Tibial nerve (tissue), 4 donors: ENCODE results near the gene RUFY3. TPM values are rescaled to one million over a fixed set of nuclear protein-coding genes. Genes with fewer than 3 reads are reported as not detected.
"Not testable (repeated sequence)": the region's sequence is repeated elsewhere in the genome, so short reads cannot be mapped to it uniquely, and the experiment has no call there.

Experiments
- DNase-seq, 2 donors: peaks; one replicate each; pipeline ENCODE4 v3.0.0-alpha.2; 2019; ENCODE audit warnings: low spot score in 2 of 2
- H3K27ac ChIP-seq, 4 donors: fragments of 200-600 bp; sonication (generic) in 3 of 4; one replicate each; pipeline ENCODE4 v1.5.1; 2017 to 2019; ENCODE audit warnings: mild to moderate bottlenecking in 1 of 4
- H3K27me3 ChIP-seq, 2 donors: fragments of 200-600 bp; sonication (generic) in 1 of 2; one replicate each; pipeline versions ENCODE4 v1.5.1 to v1.6.0; 2017 to 2019
- H3K36me3 ChIP-seq, 3 donors: fragments of 200-600 bp; sonication (generic); one replicate each; pipeline ENCODE4 v1.5.1; 2018 to 2019
- H3K4me1 ChIP-seq, 4 donors: fragments of 200-600 bp; sonication (generic) in 3 of 4; one replicate each; pipeline ENCODE4 v1.5.1; 2017 to 2019
- H3K4me3 ChIP-seq, 4 donors: fragments of 200-600 bp; sonication (generic) in 3 of 4; one replicate each; pipeline ENCODE4 v1.5.1; 2017 to 2019; ENCODE audit warnings: mild to moderate bottlenecking in 1 of 4, moderate library complexity in 1 of 4
- H3K9me3 ChIP-seq, 4 donors: fragments of 200-600 bp; sonication (generic) in 3 of 4; one replicate each; pipeline ENCODE4 v1.5.1; 2017 to 2019
- EP300 ChIP-seq, 2 donors: sonication (generic); formaldehyde crosslinking; IDR thresholded peaks; one replicate each; pipeline ENCODE4 v1.6.1; 2017; ENCODE audit warnings: antibody characterized with exemption in 2 of 2, mild to moderate bottlenecking in 1 of 2
- POLR2A ChIP-seq, 2 donors: fragments of 450-650 bp; IDR thresholded peaks; one replicate each; pipeline ENCODE4 v1.6.1; 2017; ENCODE audit warnings: antibody characterized with exemption in 2 of 2, mild to moderate bottlenecking in 2 of 2, moderate library complexity in 2 of 2
- WGBS, 2 donors: methylation state at CpG; one replicate each; pipeline ENCODE4 v1.1.5; 2018; 5-methylcytosine and 5-hydroxymethylcytosine counted together
- total RNA-seq, 4 donors: library from RNA; depleted of rRNA; stranded (reverse); fragments of >200 nt; gene quantifications; one replicate each; pipeline ENCODE4 v1.1.0, GENCODE V29; 2016
- TF ChIP-seq, protein P1 (sequence below), 5 experiments: fragments of 200-600 bp in 3 of 5; fragments of 450-650 bp in 2 of 5; sonication (generic) in 3 of 5; IDR thresholded peaks; one replicate each; pipeline ENCODE4 v1.5.1; 2016 to 2019; ENCODE audit warnings: antibody characterized with exemption in 5 of 5, mild to moderate bottlenecking in 3 of 5, moderate library complexity in 2 of 5

RUFY3 gene
- total RNA-seq, 4 donors from 2014 or later: 84.5 to 124 (median 88.8) TPM

DNA sequence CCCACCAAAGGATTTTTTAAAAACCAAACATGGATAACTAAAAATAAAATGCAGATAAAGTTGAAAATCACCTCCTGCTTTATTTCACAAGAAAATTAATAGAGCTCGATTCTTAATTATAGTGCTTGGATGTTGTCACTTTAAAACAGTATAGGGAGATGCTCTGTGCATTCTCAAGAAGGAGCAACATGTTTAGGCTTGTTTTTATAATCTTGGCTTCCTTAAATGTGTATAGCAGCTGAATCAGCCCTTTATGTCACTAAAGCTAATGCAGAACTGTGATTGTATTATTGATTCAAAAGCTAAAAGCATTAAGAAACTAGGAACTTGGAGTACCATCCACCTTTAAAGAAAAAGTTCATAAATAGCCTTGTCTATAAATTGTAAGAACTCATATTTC is 20.5 kb upstream of the RUFY3 start:
- 93 to 96% methylated on average over 1 of the region's 1 CpG for WGBS, 2 donors
- peaks cover 0 to 1% (median 0%) of the 10 kb centered on the region in 3 donors for H3K36me3 ChIP-seq
- no peak overlapping the region for H3K4me3 ChIP-seq
- DNase-seq: no peak
- no peak for TF ChIP-seq POLR2A (IDR thresholded peaks at IDR 0.05)
- TF ChIP-seq, protein P1, sequence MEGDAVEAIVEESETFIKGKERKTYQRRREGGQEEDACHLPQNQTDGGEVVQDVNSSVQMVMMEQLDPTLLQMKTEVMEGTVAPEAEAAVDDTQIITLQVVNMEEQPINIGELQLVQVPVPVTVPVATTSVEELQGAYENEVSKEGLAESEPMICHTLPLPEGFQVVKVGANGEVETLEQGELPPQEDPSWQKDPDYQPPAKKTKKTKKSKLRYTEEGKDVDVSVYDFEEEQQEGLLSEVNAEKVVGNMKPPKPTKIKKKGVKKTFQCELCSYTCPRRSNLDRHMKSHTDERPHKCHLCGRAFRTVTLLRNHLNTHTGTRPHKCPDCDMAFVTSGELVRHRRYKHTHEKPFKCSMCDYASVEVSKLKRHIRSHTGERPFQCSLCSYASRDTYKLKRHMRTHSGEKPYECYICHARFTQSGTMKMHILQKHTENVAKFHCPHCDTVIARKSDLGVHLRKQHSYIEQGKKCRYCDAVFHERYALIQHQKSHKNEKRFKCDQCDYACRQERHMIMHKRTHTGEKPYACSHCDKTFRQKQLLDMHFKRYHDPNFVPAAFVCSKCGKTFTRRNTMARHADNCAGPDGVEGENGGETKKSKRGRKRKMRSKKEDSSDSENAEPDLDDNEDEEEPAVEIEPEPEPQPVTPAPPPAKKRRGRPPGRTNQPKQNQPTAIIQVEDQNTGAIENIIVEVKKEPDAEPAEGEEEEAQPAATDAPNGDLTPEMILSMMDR (IDR thresholded peaks at IDR 0.05): no peak
- TF ChIP-seq EP300 (IDR thresholded peaks at IDR 0.05): no peak
- no peaks in the 10 kb centered on the region for H3K27me3 ChIP-seq
- H3K27ac ChIP-seq: no peak overlapping the region
- H3K9me3 ChIP-seq: no peaks in the 10 kb centered on the region
- peaks cover 0 to 15% (median 5%) of the 10 kb centered on the region in 4 donors for H3K4me1 ChIP-seq

DNA sequence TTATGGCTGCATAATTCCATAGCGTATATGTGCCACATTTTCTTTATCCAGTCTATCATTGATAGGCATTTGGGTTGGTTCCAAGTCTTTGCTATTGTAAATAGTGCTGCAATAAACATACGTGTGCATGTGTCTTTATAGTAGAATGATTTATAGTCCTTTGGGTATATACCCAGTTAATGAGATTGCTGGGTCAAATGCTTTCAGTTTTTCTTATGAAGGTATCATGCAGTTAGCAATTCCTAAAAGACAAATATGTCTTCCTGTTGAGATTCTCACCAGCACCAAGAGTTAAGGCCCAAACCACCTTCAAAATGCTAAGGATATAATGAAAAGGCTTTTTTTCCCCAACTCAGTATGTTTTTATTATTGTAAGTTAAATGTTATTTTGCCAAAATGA is 19.2 kb upstream of the RUFY3 start:
- H3K36me3 ChIP-seq, H3K27me3 ChIP-seq, H3K4me3 ChIP-seq, H3K27ac ChIP-seq, H3K9me3 ChIP-seq, DNase-seq: not testable (repeated sequence)
- WGBS, 2 donors: 63 to 75% methylated on average over 2 of the region's 2 CpGs
- H3K4me1 ChIP-seq: peaks cover 0 to 27% (median 14%) of the 10 kb centered on the region in 4 donors

DNA sequence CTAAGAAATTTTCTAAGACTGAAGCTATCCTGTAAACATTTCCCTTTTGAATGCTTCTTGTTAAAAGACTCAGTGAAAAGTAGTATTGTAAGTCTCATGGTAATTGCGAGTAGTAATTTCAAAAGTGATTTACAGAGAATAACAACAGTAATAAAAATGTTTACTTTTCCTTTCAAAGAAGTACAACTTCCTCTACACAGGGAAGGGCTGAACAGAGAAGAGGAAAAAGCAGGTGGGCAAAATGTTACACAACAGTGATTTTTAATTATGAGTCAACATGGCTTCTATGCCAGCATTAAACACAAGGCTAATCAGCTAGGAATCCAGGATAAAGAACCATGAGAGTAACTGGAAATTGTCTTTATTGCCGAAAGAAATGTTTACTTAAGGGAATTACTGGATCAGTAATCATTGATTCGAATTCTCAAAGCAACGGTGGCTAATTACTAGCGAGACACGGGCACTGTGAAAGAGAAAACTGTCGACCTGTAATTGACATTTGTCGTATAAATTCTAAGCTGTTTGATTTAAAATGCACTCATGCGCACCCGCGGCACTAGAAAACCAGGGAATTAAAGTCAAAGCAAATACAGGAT is 18.0 kb upstream of the RUFY3 start:
- no peaks in the 10 kb centered on the region for H3K36me3 ChIP-seq
- H3K27me3 ChIP-seq: no peaks in the 10 kb centered on the region
- no peaks in the 10 kb centered on the region for H3K9me3 ChIP-seq
- peak overlapping the region; percentile 79 to 95 (median 90) for H3K27ac ChIP-seq
- 2 to 4% methylated on average over 11 of the region's 11 CpGs for WGBS, 2 donors
- TF ChIP-seq, protein P1 (IDR thresholded peaks at IDR 0.05): no peak
- peak in 1 of 2 donors; percentile 23 for DNase-seq
- H3K4me3 ChIP-seq: peak overlapping the region; percentile 62 to 85 (median 82)
- H3K4me1 ChIP-seq: peaks cover 0 to 30% (median 14%) of the 10 kb centered on the region in 4 donors

DNA sequence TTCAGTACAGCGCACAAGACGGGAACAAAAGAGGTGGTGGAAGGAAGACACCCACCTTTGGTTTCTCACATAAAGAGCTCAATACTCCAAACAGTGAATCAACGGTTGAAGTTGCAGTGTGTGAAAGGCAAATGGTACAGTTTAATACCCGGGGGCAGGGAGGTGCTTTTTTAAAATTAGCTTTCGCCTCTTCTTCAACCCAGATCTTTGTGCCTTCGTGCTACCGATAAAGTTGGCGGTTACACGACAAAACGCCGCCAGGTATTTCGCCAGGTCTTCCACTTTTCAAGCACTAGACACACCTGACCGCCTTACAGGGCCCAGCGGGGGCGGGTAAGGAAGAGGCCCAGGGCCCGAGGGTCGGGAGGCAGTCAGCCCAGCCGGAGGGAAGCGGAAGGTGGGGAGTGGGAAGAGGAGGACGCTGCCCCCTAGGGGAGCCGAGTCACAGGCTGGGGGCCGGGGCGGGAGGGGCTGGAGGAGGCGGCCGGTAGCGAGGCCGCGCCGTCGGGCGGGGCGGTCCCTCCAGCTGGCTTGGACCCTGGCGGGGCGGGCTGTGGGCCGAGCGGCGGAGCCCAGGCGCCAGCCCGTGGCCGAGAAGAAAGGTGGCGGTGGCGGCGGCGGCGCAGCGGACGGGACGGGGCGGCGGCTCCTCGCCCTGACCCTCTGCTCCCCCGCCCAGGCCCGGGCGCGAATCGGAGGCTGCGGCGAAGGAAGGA is 17.4 kb upstream of the RUFY3 start:
- H3K9me3 ChIP-seq: no peaks in the 10 kb centered on the region
- DNase-seq: peak; percentile 55 to 56
- no peaks in the 10 kb centered on the region for H3K36me3 ChIP-seq
- TF ChIP-seq EP300 (IDR thresholded peaks at IDR 0.05) (peak in 1 of 2 donors; percentile 37), POLR2A (IDR thresholded peaks at IDR 0.05) (peak in 1 of 2 donors; percentile 6)
- TF ChIP-seq, protein P1 (IDR thresholded peaks at IDR 0.05): peak; percentile 27 to 48 (median 39)
- peak overlapping the region; percentile 79 to 95 (median 90) for H3K27ac ChIP-seq
- no peaks in the 10 kb centered on the region for H3K27me3 ChIP-seq
- peaks cover 0 to 30% (median 16%) of the 10 kb centered on the region in 4 donors for H3K4me1 ChIP-seq
- 1 to 2% methylated on average over 27 to 33 of the region's 58 CpGs for WGBS, 2 donors
- peak overlapping the region; percentile 62 to 85 (median 82) for H3K4me3 ChIP-seq

DNA sequence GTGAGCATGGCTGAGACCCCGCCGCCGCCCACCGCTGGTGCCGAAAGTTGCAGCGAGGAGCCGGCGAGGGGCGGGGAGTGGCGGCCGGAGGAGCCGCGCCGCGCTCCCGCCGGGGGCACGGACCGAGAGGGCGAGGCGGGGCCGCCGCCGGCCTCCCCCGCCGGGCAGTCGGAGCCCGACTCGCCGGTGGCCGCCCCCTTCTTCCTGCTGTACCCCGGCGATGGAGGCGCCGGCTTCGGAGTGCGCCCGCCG is 16.9 kb upstream of the RUFY3 start:
- 1% methylated on average over 17 of the region's 39 CpGs; no CpG with 5 or more reads in 1 of the 2 donors for WGBS, 2 donors
- Histone ChIP-seq H3K27me3 (no peaks in the 10 kb centered on the region), H3K27ac (peak overlapping the region; percentile 79 to 95 (median 90)), H3K4me1 (peaks cover 0 to 30% (median 17%) of the 10 kb centered on the region in 4 donors), H3K36me3 (no peaks in the 10 kb centered on the region), H3K9me3 (no peaks in the 10 kb centered on the region), H3K4me3 (peak overlapping the region; percentile 62 to 85 (median 82))
- DNase-seq: no peak
- TF ChIP-seq EP300 (IDR thresholded peaks at IDR 0.05) (no peak), POLR2A (IDR thresholded peaks at IDR 0.05) (no peak)
- TF ChIP-seq, protein P1 (IDR thresholded peaks at IDR 0.05): no peak
